ENCODE results near the gene BAD. TPM values are rescaled to one million over a fixed set of nuclear protein-coding genes. Genes with fewer than 3 reads are reported as not detected.
A peak's percentile ranks its signal among the peaks of the same experiment; 100 is the strongest.

Gene BAD
- total and polyA plus RNA-seq, 2 of the 13 experiments (the other 11 are each of a cell fraction or from before 2014, with no cell fraction given), result 17.9 to 28.5 TPM

- TF ChIP-seq ZNF768 (CRISPR knock-in tag; IDR thresholded peaks at IDR 0.05) (no peak), ZFP36 (IDR thresholded peaks at IDR 0.05; ENCODE audit: borderline replicate concordance, low read depth, low read length, partially characterized antibody) (no peak), ZNF496 (CRISPR knock-in tag; IDR thresholded peaks at IDR 0.05; ENCODE audit: insufficient replicate concordance) (no peak), ZHX1 (CRISPR knock-in tag; IDR thresholded peaks at IDR 0.05; ENCODE audit: low read depth) (no peak), RAD21 (CRISPR knock-in tag; IDR thresholded peaks at IDR 0.05) (no peak), HMGA1 (CRISPR knock-in tag; conservative IDR thresholded peaks at IDR 0.05) (no peak), HOXD1 (CRISPR knock-in tag; IDR thresholded peaks at IDR 0.05) (no peak), ZNF746 (CRISPR knock-in tag; IDR thresholded peaks at IDR 0.05) (0 out of 2 replicates have a peak, but pooled peaks have one; percentile 19), JUND (CRISPR knock-in tag; IDR thresholded peaks at IDR 0.05) (no peak), ZNF343 (CRISPR knock-in tag; IDR thresholded peaks at IDR 0.05) (0 out of 2 replicates have a peak, but pooled peaks have one; percentile 31), HNRNPH1 (optimal IDR thresholded peaks at IDR 0.05; ENCODE audit: low read depth, low read length) (no peak), ZSCAN25 (CRISPR knock-in tag; IDR thresholded peaks at IDR 0.05) (no peak), NCOA1 (CRISPR knock-in tag; IDR thresholded peaks at IDR 0.05) (no peak), BRCA1 (CRISPR knock-in tag; IDR thresholded peaks at IDR 0.05) (no peak), ZNF614 (CRISPR knock-in tag; IDR thresholded peaks at IDR 0.05; ENCODE audit: borderline replicate concordance) (no peak), ZNF318 (CRISPR knock-in tag; IDR thresholded peaks at IDR 0.05) (no peak)
Measured at GRCh38 chr11:64252003-64252872, 32.2 kb downstream of the BAD start (continued).
